ENCODE results near the gene DNAJB11.

Gene DNAJB11

GRCh38 chr3:186594591-186595113 is 24.1 kb downstream of the DNAJB11 start:
- DNase-seq: no peak

GRCh38 chr3:186596568-186597287 is 26.2 kb downstream of the DNAJB11 start:
- peak in 1 of 51 donors; percentile 12 for DNase-seq

- DNase-seq: no peak
Measured at GRCh38 chr3:186598108-186598784, 27.7 kb downstream of the DNAJB11 start.

GRCh38 chr3:186598794-186599141 is 28.2 kb downstream of the DNAJB11 start:
- DNase-seq: no peak

GRCh38 chr3:186599142-186599784 is 28.7 kb downstream of the DNAJB11 start:
- no peak for DNase-seq

- no peak for DNase-seq
Measured at GRCh38 chr3:186599785-186600166, 29.3 kb downstream of the DNAJB11 start.

- no peak for DNase-seq
Measured at GRCh38 chr3:186600896-186601295, 30.4 kb downstream of the DNAJB11 start.

- no peak for DNase-seq
Measured at GRCh38 chr3:186603159-186603558, 32.6 kb downstream of the DNAJB11 start.

- no peak for DNase-seq
Measured at GRCh38 chr3:186605078-186605477, 34.6 kb downstream of the DNAJB11 start.

GRCh38 chr3:186605561-186606545 is 35.3 kb downstream of the DNAJB11 start:
- DNase-seq: no peak

- DNase-seq: no peak
Measured at GRCh38 chr3:186608624-186609215, 38.2 kb downstream of the DNAJB11 start.

- DNase-seq: no peak
Measured at GRCh38 chr3:186609247-186609868, 38.8 kb downstream of the DNAJB11 start.

- DNase-seq: no peak
Measured at GRCh38 chr3:186612065-186612464, 41.5 kb downstream of the DNAJB11 start.

GRCh38 chr3:186612721-186613636 is 42.5 kb downstream of the DNAJB11 start, which contains the start of gene AHSG:
TSS of gene AHSG (plus strand) at chr3:186613060. CDS start at chr3:186613142, 82 bp downstream.
- no peak for DNase-seq

- no peak for DNase-seq
Measured at GRCh38 chr3:186613637-186614265, 43.2 kb downstream of the DNAJB11 start.

GRCh38 chr3:186614266-186614596 is 43.7 kb downstream of the DNAJB11 start:
- no peak for DNase-seq

GRCh38 chr3:186614597-186615483 is 44.3 kb downstream of the DNAJB11 start:
- peak in 48 of 51 donors; percentile 5 to 84 (median 57) for DNase-seq

- no peak for DNase-seq
Measured at GRCh38 chr3:186616299-186616617, 45.7 kb downstream of the DNAJB11 start.
